ENCODE data around the gene TRDN. TPM values are rescaled to one million over a fixed set of nuclear protein-coding genes. Genes with fewer than 3 reads are reported as not detected.

TRDN gene
- total RNA-seq, 1 donor from 2014 or later = not detected

DNA sequence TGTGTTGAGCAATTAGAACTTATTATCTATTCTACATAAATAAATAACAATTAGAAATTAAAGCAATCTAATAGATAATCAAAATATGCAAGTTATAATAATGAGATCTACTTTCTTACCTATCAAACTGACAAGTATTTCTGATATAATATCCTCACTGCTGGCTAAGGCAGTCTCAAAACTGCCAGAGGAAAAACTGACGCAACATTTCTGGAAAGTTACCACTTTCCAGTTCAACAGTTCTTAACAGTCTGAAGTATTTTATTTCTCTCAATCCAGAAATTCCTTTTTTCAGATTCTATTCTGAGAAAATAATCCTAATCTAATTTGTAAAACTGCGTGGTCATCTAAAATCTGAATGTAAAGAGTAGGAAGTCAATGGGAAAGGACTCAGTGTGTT lies 121.0 kb downstream of the TRDN start:
- TF ChIP-seq, protein P1, sequence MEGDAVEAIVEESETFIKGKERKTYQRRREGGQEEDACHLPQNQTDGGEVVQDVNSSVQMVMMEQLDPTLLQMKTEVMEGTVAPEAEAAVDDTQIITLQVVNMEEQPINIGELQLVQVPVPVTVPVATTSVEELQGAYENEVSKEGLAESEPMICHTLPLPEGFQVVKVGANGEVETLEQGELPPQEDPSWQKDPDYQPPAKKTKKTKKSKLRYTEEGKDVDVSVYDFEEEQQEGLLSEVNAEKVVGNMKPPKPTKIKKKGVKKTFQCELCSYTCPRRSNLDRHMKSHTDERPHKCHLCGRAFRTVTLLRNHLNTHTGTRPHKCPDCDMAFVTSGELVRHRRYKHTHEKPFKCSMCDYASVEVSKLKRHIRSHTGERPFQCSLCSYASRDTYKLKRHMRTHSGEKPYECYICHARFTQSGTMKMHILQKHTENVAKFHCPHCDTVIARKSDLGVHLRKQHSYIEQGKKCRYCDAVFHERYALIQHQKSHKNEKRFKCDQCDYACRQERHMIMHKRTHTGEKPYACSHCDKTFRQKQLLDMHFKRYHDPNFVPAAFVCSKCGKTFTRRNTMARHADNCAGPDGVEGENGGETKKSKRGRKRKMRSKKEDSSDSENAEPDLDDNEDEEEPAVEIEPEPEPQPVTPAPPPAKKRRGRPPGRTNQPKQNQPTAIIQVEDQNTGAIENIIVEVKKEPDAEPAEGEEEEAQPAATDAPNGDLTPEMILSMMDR (conservative IDR thresholded peaks at IDR 0.05; ENCODE audit: low read depth, low read length) = no peak
- no peak overlapping the region for H3K4me3 ChIP-seq (ENCODE audit: low read depth, low read length)
- no peak for DNase-seq (ENCODE audit: low read depth)

DNA sequence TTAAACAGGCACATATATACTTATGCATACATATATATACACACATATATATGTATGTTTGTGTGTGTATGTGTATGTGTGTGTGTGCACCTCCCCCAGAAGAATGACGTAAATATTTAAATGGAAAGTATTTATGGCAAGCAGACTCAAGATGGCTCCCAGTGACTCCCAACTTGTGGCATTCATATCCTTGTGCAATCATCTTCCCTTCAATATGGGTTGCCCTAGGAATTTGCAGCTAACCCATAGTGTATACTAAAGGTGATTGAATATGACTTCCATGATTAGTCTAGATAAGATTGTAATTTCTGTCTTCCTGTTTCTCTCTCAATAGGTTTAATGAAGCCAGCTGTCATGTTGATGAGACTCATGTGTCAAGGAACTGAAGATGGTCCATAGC lies 127.6 kb downstream of the TRDN start:
- TF ChIP-seq, protein P1 (conservative IDR thresholded peaks at IDR 0.05; ENCODE audit: low read depth, low read length) = no peak
- no peak overlapping the region for H3K4me3 ChIP-seq (ENCODE audit: low read depth, low read length)
- no peak for DNase-seq (ENCODE audit: low read depth)

DNA sequence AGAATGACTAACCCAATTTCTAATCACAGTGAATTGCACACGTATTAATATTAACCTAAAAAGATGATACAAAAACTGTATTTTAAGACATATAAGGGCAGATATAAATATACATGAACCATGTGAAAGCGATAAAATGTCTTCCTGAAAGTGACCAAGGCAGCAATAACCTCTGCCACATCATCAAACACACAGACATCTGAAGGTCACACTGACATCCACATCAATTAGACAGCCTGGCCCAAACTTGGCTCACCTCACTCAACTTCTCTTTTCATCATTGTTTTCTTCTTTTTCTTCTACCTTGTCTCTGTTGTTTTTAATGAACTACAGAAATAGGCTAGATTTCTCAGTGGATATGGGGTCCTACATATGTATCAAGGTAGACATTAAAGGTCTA lies 128.5 kb downstream of the TRDN start:
- TF ChIP-seq, protein P1 (conservative IDR thresholded peaks at IDR 0.05; ENCODE audit: low read depth, low read length) = no peak
- no peak for DNase-seq (ENCODE audit: low read depth)
- H3K4me3 ChIP-seq (ENCODE audit: low read depth, low read length) = no peak overlapping the region

- TF ChIP-seq, protein P1 (conservative IDR thresholded peaks at IDR 0.05; ENCODE audit: low read depth, low read length) = no peak
- H3K4me3 ChIP-seq (ENCODE audit: low read depth, low read length) = no peak overlapping the region
- DNase-seq (ENCODE audit: low read depth) = no peak
These were observed 129.2 kb downstream of the TRDN start for GRCh38 chr6:123507582-123507981.

GRCh38 chr6:123503619-123504018 lies 133.1 kb downstream of the TRDN start:
- TF ChIP-seq, protein P1 (conservative IDR thresholded peaks at IDR 0.05; ENCODE audit: low read depth, low read length) = no peak
- no peak for DNase-seq (ENCODE audit: low read depth)
- no peak overlapping the region for H3K4me3 ChIP-seq (ENCODE audit: low read depth, low read length)

DNA sequence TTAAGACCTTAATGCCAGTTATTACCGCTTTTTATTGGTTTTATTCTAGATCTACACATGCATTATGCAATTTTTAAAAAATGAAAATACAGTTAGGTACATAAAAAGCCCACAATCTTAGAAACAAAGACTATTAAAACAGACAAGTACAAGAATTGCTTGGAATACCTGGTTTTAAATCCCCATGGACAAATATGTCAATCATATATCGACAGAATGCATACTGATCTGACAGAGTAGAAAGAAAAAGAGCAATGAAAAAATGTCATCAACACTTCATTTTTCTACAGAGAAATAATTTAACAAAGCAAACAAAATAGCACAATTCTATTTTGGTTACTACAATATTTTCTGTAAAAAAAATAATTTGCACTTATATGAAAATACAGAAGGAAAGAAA lies 139.7 kb downstream of the TRDN start:
- H3K4me3 ChIP-seq (ENCODE audit: low read depth, low read length) = no peak overlapping the region
- DNase-seq (ENCODE audit: low read depth) = no peak
- TF ChIP-seq, protein P1 (conservative IDR thresholded peaks at IDR 0.05; ENCODE audit: low read depth, low read length) = no peak

DNA sequence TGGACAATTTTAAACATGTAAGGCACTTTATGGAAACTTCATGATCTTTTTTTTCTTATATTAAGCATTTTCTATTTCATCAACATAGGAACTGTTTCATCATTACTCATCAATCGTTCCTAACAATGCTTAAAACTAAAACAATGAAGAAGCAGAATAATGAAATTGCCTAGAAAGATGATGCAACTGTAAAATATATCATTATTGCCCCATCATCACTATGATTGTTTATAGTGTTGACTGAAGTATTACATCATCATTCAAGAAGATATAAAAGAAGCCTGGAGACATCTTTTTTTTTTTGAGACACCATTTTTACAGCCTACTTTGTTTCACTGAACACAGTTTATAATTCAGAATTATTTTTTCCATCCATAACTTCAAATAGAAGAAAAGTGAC lies 147.2 kb downstream of the TRDN start:
- no peak for DNase-seq (ENCODE audit: low read depth)
- TF ChIP-seq, protein P1 (conservative IDR thresholded peaks at IDR 0.05; ENCODE audit: low read depth, low read length) = no peak
- no peak overlapping the region for H3K4me3 ChIP-seq (ENCODE audit: low read depth, low read length)

Measured in epithelial cell of proximal tubule (primary cell).